OCI-LY7 (cell line): ENCODE data around the gene ZNF581. TPM values are rescaled to one million over a fixed set of nuclear protein-coding genes. Genes with fewer than 3 reads are reported as not detected.

ENCODE experiments used
- BruUV-seq: library from RNA; stranded (reverse); fragments of 400-500 nt; replicated peaks from 2 replicates; lab custom pipeline; 2021; lab: Mats Ljungman, UMichigan
- CTCF ChIA-PET: fragments of 300-600 bp; sonication (Branson Sonifier 250); formaldehyde crosslinking; loops from one replicate; lab custom pipeline; 2022; ENCODE audit warnings: antibody characterized with exemption; ENCODE audit not compliant: unreplicated experiment; lab: Charles Lee
- POLR2A ChIA-PET: fragments of 300-600 bp; sonication (Branson Sonifier 250); formaldehyde crosslinking; loops from one replicate; lab custom pipeline; 2022; ENCODE audit warnings: antibody characterized with exemption; lab: Charles Lee
- DNase-seq: peaks from one replicate; pipeline ENCODE4 v3.0.0-alpha.2; 2015; ENCODE audit warnings: low spot score
- H2AFZ ChIP-seq: fragments of 200-600 bp; sonication (generic), shearing (Covaris generic); 2 replicates; pipeline ENCODE4 v1.6.1; 2014; ENCODE audit warnings: mild to moderate bottlenecking, antibody characterized with exemption, low read length, moderate library complexity
- H3K27ac ChIP-seq: fragments of 200-600 bp; sonication (generic); 2 replicates; pipeline ENCODE4 v1.5.1; 2014; ENCODE audit warnings: mixed run types, low read depth, mild to moderate bottlenecking, moderate library complexity, low read length, inconsistent platforms; ENCODE audit not compliant: poor library complexity, severe bottlenecking
- H3K36me3 ChIP-seq: fragments of 200-600 bp; sonication (generic); 2 replicates; pipeline ENCODE4 v1.6.1; 2014; ENCODE audit warnings: mild to moderate bottlenecking, antibody characterized with exemption, low read length, moderate library complexity, mixed read lengths; ENCODE audit not compliant: insufficient read depth
- H3K4me1 ChIP-seq: fragments of 200-600 bp; sonication (generic); 2 replicates; pipeline ENCODE4 v1.5.1; 2014; ENCODE audit warnings: mild to moderate bottlenecking, low read length; ENCODE audit not compliant: insufficient read depth, poor library complexity, severe bottlenecking
- H3K4me2 ChIP-seq: fragments of 200-600 bp; sonication (generic); 2 replicates; pipeline ENCODE4 v1.6.1; 2014; ENCODE audit warnings: mild to moderate bottlenecking, low read length
- H3K4me3 ChIP-seq: fragments of 200-600 bp; sonication (generic); 2 replicates; pipeline ENCODE4 v1.5.1; 2014; ENCODE audit warnings: mild to moderate bottlenecking, low read depth, low read length; ENCODE audit not compliant: poor library complexity, severe bottlenecking
- H3K79me2 ChIP-seq: fragments of 200-600 bp; sonication (generic); 2 replicates; pipeline ENCODE4 v1.6.1; 2016; ENCODE audit warnings: low read depth, mild to moderate bottlenecking, low read length, moderate library complexity, mixed read lengths; ENCODE audit not compliant: insufficient read depth
- H3K9me2 ChIP-seq: fragments of 200-600 bp; sonication (generic); 2 replicates; pipeline ENCODE4 v1.6.1; 2016; ENCODE audit warnings: mild to moderate bottlenecking, low read length, mixed read lengths; ENCODE audit not compliant: insufficient read depth
- H3K9me3 ChIP-seq: fragments of 200-600 bp; sonication (generic); 2 replicates; pipeline ENCODE4 v1.6.1; 2014; ENCODE audit warnings: mild to moderate bottlenecking, mixed run types, low read length, mixed read lengths
- H4K20me1 ChIP-seq: fragments of 200-600 bp; sonication (generic); 2 replicates; pipeline ENCODE4 v1.6.1; 2014; ENCODE audit warnings: mild to moderate bottlenecking, antibody characterized with exemption, low read length, moderate library complexity, mixed read lengths; ENCODE audit not compliant: insufficient read depth
- CTCF ChIP-seq: fragments of 200-600 bp; sonication (generic); conservative IDR thresholded peaks from 2 replicates; pipeline ENCODE4 v1.5.1; 2014; ENCODE audit warnings: mild to moderate bottlenecking, antibody characterized with exemption, low read length, moderate library complexity, mixed read lengths
- EZH2phosphoT487 ChIP-seq: fragments of 200-600 bp; sonication (generic); IDR thresholded peaks from 2 replicates; pipeline ENCODE4 v1.6.1; 2018; ENCODE audit warnings: low read depth, borderline replicate concordance, mild to moderate bottlenecking, mixed run types, antibody characterized with exemption, low read length, moderate library complexity, mixed read lengths
- intact Hi-C: fragments of 100-400 bp; cut with micrococcal nuclease; formaldehyde crosslinking; loops from one replicate; pipeline ENCODE4 v1.10.0; 2022; ENCODE audit not compliant: unreplicated experiment
- total RNA-seq, 2 experiments: library from RNA; depleted of rRNA in 1 of 2; stranded (reverse); fragments of >200 nt in 1 of 2; shearing (Covaris generic) in 1 of 2; gene quantifications; 2 replicates each; pipeline ENCODE4 v1.2.3, GENCODE V29; 2014 to 2022

ZNF581 gene
- total RNA-seq, 2 experiments from 2014 or later: 39.7 to 44.5 TPM

GRCh38 chr19:55645512-55645881, 2.0 kb downstream of the ZNF581 start:
- intact Hi-C loops: no loop called here

GRCh38 chr19:55646889-55647731, 3.7 kb downstream of the ZNF581 start:
- peak overlapping the region; percentile 98 for H3K4me2 ChIP-seq
- H2AFZ ChIP-seq: no peak overlapping the region

More at GRCh38 chr19:55645512-55645881, 2.0 kb downstream of the ZNF581 start:
- Histone ChIP-seq H3K4me2 (peak overlapping the region; percentile 89), H3K27ac (peak overlapping the region; percentile 86), H3K9me2 (no peaks in the 10 kb centered on the region), H3K4me1 (peaks cover 54% of the 10 kb centered on the region), H3K9me3 (no peaks in the 10 kb centered on the region), H3K4me3 (peak overlapping the region; percentile 98), H4K20me1 (no peaks in the 10 kb centered on the region), H3K36me3 (peaks cover 43% of the 10 kb centered on the region), H3K79me2 (peaks cover 61% of the 10 kb centered on the region), H2AFZ (no peak overlapping the region)
- BruUV-seq: TSS peak; percentile 73
- TF ChIP-seq EZH2phosphoT487 (no peak), CTCF (no peak)
- POLR2A ChIA-PET: interaction anchor here (1.2 kb wide), 1 partner anchor 9 kb away, joined by 3 read pairs; no protein-coding TSS in a partner anchor
- DNase-seq: no peak
- CTCF ChIA-PET: no interaction called here

More at GRCh38 chr19:55646889-55647731, 3.7 kb downstream of the ZNF581 start:
- no TSS peak for BruUV-seq
- POLR2A ChIA-PET: interaction anchor here (0.6 to 1.4 kb wide), 5 partner anchors 10 to 396 kb away, joined by 3 to 4 read pairs (median 3); partner anchors contain the start of genes FIZ1 and ZNF784
- peak overlapping the region; percentile 90 for H3K27ac ChIP-seq
- no peaks in the 10 kb centered on the region for H3K9me2 ChIP-seq
- no peak for TF ChIP-seq CTCF
- no peak for TF ChIP-seq EZH2phosphoT487
- CTCF ChIA-PET: interaction anchor here (0.6 to 1.0 kb wide), 2 partner anchors 14 to 295 kb away, joined by 3 read pairs; no protein-coding TSS in a partner anchor
- H3K79me2 ChIP-seq: peaks cover 53% of the 10 kb centered on the region
- no peaks in the 10 kb centered on the region for H4K20me1 ChIP-seq
- intact Hi-C loops: no loop called here
- no peaks in the 10 kb centered on the region for H3K9me3 ChIP-seq
- peak; percentile 89 for DNase-seq
- peaks cover 53% of the 10 kb centered on the region for H3K36me3 ChIP-seq
- H3K4me1 ChIP-seq: peaks cover 51% of the 10 kb centered on the region
- H3K4me3 ChIP-seq: peak overlapping the region; percentile 72
